Astrocyte of the cerebellum (primary cell): ENCODE measurements around the gene RIPOR1.
"Not testable (repeated sequence)": the region's sequence is repeated elsewhere in the genome, so short reads cannot be mapped to it uniquely, and the experiment has no call there.

Experiments used
- DNase-seq: peaks from one replicate; pipeline ENCODE4 v3.0.0-alpha.2; 2011; ENCODE audit warnings: low read depth
- H3K4me3 ChIP-seq: 2 replicates; pipeline ENCODE4 v1.5.1; 2011; ENCODE audit warnings: mild to moderate bottlenecking, low read depth, low read length, moderate library complexity
- in situ Hi-C: cut with HindIII; loops from 2 replicates; pipeline ENCODE4 v1.10.0; 2017; ENCODE audit warnings: low sequenced_read_pairs
- TF ChIP-seq, protein P1 (sequence below): IDR thresholded peaks from 2 replicates; pipeline ENCODE4 v1.5.1; 2012; ENCODE audit warnings: low read length, low read depth, moderate library complexity, mild to moderate bottlenecking; ENCODE audit errors: missing control alignments

The RIPOR1 gene

DNA sequence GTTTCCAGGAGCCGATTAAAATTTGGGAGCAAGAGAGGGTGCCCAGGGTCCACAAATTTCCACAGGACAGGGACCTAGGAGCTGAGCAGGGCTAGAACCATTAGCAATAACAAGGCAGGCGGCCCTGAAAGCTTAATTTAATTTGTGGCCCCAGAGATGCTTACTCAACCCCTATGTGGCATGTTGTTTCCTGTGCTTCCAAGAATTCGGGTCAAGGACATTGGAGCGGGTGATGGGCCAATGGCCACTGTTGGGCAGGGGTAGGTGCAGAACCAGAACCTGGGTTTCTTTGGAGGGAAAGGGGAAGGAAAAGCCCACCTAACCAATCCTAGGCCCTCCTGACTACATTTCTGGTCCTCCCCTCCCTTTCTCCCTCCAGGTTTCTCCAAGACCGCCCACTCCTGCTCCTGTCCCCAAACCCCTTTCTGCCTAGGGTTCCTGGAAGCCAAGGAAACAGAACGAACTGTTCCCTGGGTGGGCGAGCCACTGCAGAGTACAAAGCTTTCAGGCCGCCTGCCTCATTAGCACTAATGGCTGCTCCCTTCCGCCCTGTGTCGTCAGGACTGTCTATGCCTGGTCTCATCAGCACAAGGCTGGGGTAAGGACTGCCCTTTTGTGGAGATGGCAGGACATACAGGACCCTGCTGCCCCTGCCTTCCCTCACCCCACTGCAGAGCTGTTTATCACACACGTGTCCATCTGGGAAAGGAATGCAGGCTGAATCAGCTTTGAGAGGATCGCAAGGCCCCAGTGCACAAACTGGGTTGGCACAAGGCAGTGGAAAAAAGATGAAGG, 44.7 kb upstream of the RIPOR1 start:
- in situ Hi-C loops: no loop called here
- no peak overlapping the region for H3K4me3 ChIP-seq
- DNase-seq: no peak
- TF ChIP-seq, protein P1, sequence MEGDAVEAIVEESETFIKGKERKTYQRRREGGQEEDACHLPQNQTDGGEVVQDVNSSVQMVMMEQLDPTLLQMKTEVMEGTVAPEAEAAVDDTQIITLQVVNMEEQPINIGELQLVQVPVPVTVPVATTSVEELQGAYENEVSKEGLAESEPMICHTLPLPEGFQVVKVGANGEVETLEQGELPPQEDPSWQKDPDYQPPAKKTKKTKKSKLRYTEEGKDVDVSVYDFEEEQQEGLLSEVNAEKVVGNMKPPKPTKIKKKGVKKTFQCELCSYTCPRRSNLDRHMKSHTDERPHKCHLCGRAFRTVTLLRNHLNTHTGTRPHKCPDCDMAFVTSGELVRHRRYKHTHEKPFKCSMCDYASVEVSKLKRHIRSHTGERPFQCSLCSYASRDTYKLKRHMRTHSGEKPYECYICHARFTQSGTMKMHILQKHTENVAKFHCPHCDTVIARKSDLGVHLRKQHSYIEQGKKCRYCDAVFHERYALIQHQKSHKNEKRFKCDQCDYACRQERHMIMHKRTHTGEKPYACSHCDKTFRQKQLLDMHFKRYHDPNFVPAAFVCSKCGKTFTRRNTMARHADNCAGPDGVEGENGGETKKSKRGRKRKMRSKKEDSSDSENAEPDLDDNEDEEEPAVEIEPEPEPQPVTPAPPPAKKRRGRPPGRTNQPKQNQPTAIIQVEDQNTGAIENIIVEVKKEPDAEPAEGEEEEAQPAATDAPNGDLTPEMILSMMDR: no peak

DNA sequence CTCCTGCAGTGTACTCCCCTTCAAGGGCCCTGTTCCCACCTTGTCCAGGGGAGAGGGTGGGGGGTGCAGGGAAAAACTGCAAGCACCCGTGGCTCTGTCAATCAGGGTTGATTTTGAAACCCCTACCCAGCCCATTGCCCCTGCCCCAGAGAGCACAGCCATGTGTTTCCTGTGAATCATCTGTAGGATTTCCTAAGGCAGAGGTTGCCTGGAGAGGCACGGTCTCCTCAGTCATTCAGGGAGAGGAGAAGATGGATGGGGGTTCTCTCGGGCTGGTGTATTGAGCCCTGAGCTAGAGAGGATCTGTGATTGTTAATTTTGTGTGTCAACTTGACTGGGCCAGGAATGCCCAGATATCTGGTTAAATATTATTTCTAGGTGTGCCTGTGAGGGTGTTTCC, 41.8 kb upstream of the RIPOR1 start:
- H3K4me3 ChIP-seq: no peak overlapping the region
- DNase-seq: no peak
- TF ChIP-seq, protein P1: no peak
- in situ Hi-C loops: no loop called here

DNA sequence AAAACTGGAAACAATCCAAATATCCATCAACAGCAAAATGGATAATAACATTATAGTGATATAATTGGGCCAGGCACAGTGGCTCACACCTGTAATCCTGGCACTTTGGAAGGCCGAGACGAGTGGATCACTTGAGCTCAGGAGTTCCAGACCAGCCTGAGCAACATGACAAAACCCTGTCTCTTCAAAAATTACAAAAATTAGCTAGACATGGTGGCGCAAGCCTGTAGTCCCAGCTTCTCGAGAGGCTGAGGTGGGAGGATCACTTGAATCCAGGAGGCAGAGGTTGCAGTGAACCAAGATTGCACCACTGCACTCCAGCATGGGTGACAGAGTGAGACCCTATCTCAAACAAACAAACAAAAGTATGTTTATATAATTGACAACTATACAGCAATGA, 41.1 kb upstream of the RIPOR1 start:
- H3K4me3 ChIP-seq, DNase-seq, in situ Hi-C loops: not testable (repeated sequence)

DNA sequence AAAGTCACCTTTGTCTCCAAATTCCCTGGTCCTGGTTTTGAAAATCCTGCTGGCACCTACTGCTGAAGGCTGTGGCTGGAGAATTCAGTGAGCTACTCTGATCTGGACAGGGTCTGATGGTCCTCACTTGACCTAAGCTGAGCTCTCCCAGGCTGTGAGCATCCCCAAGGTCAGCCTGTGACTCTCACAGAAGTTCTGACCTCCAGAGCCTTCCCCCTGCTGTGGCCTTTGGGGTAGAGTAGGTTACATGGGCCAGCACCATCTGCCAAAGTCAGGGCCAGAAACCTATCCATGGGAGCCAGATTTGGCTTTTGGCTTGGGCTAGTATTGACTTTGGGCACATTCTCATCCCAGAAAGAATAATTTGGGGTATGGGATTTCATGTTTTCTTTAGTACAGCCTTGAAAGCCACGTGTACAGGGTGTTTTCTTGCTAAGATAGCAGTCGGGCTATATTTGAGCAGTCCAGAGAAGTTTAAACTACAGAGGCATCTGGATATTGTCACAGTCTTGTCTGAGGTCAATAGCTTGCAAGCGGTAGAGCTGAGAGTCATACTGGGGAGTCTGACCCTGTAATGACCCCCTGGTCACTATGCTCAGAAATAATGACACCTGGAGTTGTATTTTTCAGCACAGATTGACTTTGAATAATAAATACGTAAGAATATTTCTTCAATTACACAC, 39.1 kb upstream of the RIPOR1 start:
- H3K4me3 ChIP-seq: no peak overlapping the region
- DNase-seq: no peak
- in situ Hi-C loops: no loop called here
- TF ChIP-seq, protein P1: no peak

DNA sequence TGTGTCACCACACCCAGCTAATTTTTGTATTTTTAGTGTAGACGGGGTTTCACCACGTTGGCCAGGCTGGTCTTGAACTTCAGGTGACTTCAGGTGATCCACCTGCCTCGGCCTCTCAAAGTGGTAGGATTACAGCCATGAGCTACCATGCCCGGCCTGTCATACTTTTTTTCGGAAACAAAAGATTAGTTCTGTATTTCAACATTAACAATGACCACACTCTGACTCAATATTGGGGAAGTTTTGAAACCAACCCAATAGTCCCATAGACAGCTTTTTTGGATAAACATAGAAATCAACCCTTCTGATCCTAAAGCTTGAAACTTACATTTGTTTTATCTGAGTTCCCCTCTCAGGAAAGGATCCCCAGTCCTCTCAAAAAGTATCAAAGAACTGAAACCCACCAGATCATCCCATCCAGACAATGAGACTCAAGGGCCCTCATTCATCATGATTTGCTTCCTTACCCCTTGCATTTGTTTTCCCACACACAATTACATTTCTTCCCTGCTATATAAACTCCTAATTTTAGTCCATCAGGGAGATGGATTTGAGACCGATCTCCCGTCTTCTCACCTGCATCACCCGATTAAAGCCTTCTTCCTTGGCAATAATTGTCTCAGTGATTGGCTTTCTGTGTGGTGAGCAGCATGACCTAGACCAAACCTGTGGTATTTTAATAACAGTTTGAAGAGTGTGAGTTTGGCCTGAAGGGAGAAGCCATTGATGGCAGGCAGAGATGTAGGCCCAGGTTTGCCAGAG, 38.1 kb upstream of the RIPOR1 start:
- in situ Hi-C loops: no loop called here
- DNase-seq: no peak
- H3K4me3 ChIP-seq: no peak overlapping the region
- TF ChIP-seq, protein P1: no peak

DNA sequence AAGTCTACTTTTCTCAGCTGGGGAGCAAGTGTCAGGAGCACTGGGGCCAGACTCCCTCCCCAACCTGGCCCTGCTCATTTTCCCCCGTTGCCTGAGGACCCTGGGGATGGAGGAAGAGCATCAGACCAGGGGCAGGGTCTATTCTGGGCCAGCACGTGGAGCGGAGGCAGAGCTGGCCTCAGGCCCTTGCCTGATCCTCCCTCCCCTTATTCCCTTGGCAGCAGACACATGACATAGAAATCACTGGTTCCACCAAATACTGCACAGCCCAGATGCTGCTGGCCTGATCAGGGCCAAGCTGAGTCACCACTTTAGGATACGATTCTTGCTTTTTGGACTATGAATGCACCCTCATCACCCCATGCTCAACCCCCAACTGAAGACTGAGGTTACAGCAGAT, 29.5 kb upstream of the RIPOR1 start:
- H3K4me3 ChIP-seq: no peak overlapping the region
- no peak for DNase-seq
- in situ Hi-C loops: no loop called here
- TF ChIP-seq, protein P1: no peak
